NT2/D1 (cell line): ENCODE data around the gene PIGN.

ENCODE experiments used
- DNase-seq: peaks from one replicate; pipeline ENCODE4 v3.0.0-alpha.2; 2011; ENCODE audit warnings: low read depth, low spot score
- H3K27me3 ChIP-seq: 2 replicates; pipeline ENCODE4 v1.6.0; 2011; ENCODE audit warnings: mild to moderate bottlenecking; ENCODE audit not compliant: insufficient read length, insufficient read depth
- H3K36me3 ChIP-seq: 2 replicates; pipeline ENCODE4 v1.6.1; 2011; ENCODE audit warnings: mild to moderate bottlenecking, low read length, mixed read lengths; ENCODE audit not compliant: insufficient read depth, insufficient read length
- H3K4me1 ChIP-seq: 2 replicates; pipeline ENCODE4 v1.5.1; 2011; ENCODE audit not compliant: insufficient read depth, insufficient read length
- H3K4me3 ChIP-seq: 2 replicates; pipeline ENCODE4 v1.5.1; 2011; ENCODE audit warnings: low read depth; ENCODE audit not compliant: insufficient read length
- H3K9ac ChIP-seq: 2 replicates; pipeline ENCODE4 v1.6.0; 2011; ENCODE audit warnings: low read depth; ENCODE audit not compliant: insufficient read length
- H3K9me3 ChIP-seq: 2 replicates; pipeline ENCODE4 v1.5.1; 2011; ENCODE audit warnings: mild to moderate bottlenecking, low read length; ENCODE audit not compliant: insufficient read depth
- SUZ12 ChIP-seq: IDR thresholded peaks from 2 replicates; pipeline ENCODE4 v1.6.1; 2011; ENCODE audit not compliant: insufficient read length, insufficient read depth; ENCODE audit errors: extremely low read depth
- YY1 ChIP-seq: IDR thresholded peaks from 2 replicates; pipeline ENCODE4 v1.6.1; 2011; ENCODE audit not compliant: insufficient read length, insufficient read depth
- ZNF274 ChIP-seq: IDR thresholded peaks from 2 replicates; pipeline ENCODE4 v1.6.1; 2011; ENCODE audit warnings: mild to moderate bottlenecking, low read depth, low read length

PIGN gene

DNA sequence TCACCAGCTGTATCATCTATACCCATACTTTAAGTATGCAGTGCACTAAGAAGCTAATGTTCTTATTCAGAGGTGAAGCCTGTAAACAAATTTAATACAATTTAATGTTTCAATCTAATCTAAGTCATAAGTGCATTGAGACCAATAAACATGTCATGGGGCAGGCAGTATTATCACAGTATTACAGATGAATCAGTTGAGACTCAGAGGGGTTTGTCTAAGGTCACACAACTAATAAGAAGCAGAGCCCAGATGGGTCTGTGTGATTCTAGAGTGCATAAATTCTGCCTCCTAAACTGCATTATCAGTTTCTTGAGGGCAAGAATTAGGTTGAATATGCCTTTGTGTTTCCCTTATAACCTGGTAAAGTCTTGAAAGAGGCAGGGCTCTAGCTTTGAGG, 153.1 kb downstream of the PIGN start:
- no peaks in the 10 kb centered on the region for H3K27me3 ChIP-seq
- no peak for DNase-seq
- H3K4me3 ChIP-seq, result no peak overlapping the region
- no peaks in the 10 kb centered on the region for H3K36me3 ChIP-seq
- no peaks in the 10 kb centered on the region for H3K9me3 ChIP-seq
- TF ChIP-seq YY1, result no peak
- no peak for TF ChIP-seq ZNF274
- TF ChIP-seq SUZ12, result no peak
- H3K9ac ChIP-seq, result no peak overlapping the region
- H3K4me1 ChIP-seq, result no peaks in the 10 kb centered on the region

DNA sequence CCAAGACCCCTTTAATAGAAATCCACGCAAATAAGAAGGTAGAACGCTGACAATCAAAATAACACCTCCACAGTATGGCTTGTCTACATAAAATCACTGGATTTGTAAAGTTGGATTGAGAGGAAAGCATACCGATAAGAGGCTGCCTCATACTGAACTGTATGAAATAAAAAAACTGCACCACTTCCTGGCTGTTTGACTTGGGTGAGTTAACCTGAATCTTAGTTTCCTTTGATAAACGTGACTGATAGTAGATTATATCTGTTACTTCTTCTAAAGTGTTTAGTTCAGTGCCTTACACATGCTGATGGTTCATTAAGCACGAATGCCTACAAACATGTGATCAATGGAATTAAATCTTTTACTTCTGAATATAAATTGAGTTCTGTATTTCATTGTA, 153.6 kb downstream of the PIGN start:
- Histone ChIP-seq H3K36me3 (no peaks in the 10 kb centered on the region), H3K4me3 (no peak overlapping the region), H3K4me1 (no peaks in the 10 kb centered on the region), H3K27me3 (no peaks in the 10 kb centered on the region), H3K9ac (no peak overlapping the region), H3K9me3 (no peaks in the 10 kb centered on the region)
- TF ChIP-seq ZNF274 (no peak), SUZ12 (no peak), YY1 (no peak)
- DNase-seq, result no peak

DNA sequence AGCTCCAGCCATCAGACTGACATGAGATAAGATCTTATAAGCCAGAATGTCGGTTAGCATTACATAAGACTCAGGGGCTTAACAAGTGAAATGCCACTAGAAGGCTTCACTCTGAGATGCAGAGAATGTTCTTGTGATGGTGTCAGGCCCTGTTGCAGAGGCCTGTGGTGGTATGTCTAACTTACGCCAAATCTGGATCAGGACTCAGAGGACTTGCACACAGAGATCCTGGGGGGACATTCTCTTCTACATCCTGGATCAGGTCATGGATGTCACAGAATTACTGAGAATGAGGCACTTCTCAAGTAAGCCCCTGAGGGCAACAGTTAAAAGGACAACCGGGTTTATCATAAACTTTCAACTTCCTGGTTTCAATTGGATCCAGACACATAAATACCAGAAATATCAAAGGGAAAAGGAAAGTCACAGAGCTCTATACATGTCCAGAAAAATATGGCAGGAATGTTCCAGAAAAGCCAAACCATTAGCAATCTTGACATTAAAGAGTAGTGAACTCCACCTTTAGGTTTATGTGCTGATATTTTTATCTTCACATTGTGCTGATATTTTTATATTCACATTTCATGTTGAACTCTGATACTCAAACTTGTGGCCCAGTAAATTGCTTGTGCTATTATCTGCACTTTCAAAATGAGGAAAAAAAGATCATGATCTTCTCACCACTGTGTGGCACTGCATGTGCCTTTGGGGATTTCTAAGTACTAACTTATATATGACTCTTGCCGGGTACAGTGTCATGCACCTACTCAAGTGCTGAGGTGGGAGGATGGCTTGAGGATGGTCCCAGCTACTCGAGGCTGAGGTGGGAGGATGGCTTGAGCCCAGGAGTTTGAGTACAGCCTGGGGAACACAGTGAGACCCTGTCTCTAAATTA, 156.5 kb downstream of the PIGN start:
- Histone ChIP-seq H3K36me3 (no peaks in the 10 kb centered on the region), H3K9me3 (no peaks in the 10 kb centered on the region), H3K27me3 (no peaks in the 10 kb centered on the region), H3K4me3 (no peak overlapping the region), H3K4me1 (no peaks in the 10 kb centered on the region), H3K9ac (no peak overlapping the region)
- TF ChIP-seq ZNF274, result no peak
- TF ChIP-seq SUZ12, result no peak
- DNase-seq, result no peak

DNA sequence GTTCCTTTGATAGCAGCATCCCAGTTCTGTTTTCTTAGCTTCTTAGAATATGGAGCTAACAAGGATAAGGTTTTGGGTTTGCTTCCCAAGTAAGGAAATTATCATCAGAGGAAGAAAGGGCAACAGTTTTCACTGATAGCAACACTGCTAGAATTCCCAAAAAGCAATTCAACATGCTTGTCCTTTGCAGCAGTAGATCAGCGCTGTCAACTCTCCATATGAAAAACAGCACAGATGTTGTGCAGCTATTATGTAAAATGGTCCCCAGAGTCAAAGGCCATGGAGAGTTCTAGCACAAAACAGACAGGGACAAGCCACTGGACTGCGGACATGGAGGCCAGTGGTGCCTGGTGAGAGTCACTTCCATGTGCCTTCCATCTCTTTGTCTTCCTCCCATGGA, 158.1 kb downstream of the PIGN start:
- no peaks in the 10 kb centered on the region for H3K36me3 ChIP-seq
- TF ChIP-seq ZNF274 (no peak), SUZ12 (no peak), YY1 (no peak)
- no peaks in the 10 kb centered on the region for H3K4me1 ChIP-seq
- H3K9me3 ChIP-seq, result no peaks in the 10 kb centered on the region
- no peak for DNase-seq
- H3K9ac ChIP-seq, result no peak overlapping the region
- H3K27me3 ChIP-seq, result no peaks in the 10 kb centered on the region
- no peak overlapping the region for H3K4me3 ChIP-seq

DNA sequence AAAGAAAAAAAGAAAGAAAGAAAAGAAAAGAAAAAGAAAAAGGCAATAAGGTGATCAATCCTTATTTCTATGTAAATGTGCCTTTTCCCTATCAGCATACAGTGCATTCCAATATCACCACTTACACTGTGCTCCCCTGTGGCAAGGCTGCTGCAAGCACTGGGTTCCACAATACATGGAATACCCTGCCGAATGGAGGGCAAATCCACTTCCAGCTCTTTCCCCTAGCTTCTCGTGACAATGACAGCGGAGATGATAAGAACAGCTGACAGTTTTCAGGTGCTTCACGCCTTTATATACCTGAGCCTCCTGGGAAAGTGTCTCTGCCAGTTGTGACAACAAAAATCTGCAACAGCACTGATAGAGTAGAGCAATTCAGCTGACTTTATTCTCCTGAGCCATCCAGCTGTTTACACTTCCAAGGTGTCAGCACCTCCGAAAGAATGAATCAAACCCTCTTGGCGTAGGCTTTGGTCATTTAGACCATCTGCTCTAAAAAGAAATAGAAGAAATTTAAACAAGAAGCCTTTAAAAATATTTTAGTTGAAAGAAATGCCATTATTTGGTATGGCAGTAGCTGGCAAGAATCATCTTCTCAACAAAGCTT, 158.8 kb downstream of the PIGN start:
- no peak for TF ChIP-seq SUZ12
- TF ChIP-seq YY1, result no peak
- TF ChIP-seq ZNF274, result no peak
- Histone ChIP-seq H3K4me1 (no peaks in the 10 kb centered on the region), H3K4me3 (no peak overlapping the region), H3K36me3 (no peaks in the 10 kb centered on the region), H3K9ac (no peak overlapping the region), H3K9me3 (no peaks in the 10 kb centered on the region), H3K27me3 (no peaks in the 10 kb centered on the region)
- no peak for DNase-seq

DNA sequence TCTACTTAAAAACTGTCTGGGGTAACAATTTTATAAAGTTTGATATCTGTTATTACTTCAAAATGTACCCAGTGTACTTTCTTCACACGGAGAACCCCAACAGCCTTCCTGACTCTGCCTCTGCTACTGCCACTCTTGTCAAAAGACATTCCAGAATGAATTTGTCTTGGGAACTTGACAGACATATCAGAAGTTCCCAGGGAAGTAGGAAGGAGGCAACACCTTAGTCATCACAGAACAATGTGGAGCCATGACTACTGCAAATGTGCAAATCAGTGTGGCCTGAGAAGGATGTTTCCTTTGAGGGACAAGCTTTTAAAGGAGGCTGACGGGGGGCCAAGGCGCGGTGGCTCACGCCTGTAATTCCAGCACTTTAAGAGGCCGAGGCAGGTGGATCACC, 160.3 kb downstream of the PIGN start:
- Histone ChIP-seq H3K27me3 (no peaks in the 10 kb centered on the region), H3K4me1 (no peaks in the 10 kb centered on the region), H3K36me3 (no peaks in the 10 kb centered on the region), H3K9me3 (no peaks in the 10 kb centered on the region), H3K9ac (no peak overlapping the region), H3K4me3 (no peak overlapping the region)
- TF ChIP-seq ZNF274, result no peak
- no peak for TF ChIP-seq YY1
- TF ChIP-seq SUZ12, result no peak
- DNase-seq, result peak; percentile 43

DNA sequence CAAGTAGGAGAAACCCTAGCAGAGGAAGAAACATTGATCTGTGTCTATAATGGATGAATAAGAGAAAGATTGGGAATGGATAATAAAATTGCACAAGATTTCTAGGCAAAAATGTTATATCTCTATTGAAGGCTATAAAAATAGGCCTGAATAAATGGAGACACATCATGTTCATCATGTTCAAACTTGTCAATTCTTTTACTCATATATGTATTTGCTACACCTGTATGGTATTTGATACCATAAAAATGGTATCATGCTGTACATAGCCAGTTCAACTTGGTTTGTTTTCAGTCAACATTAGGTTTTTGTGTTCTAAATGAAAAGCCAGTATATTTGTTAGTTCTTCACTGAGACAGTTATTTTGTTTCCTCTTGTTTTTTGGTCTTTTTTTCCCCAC, 161.9 kb downstream of the PIGN start:
- no peak for DNase-seq
- no peak overlapping the region for H3K9ac ChIP-seq
- TF ChIP-seq ZNF274 (no peak), YY1 (no peak), SUZ12 (no peak)
- no peaks in the 10 kb centered on the region for H3K36me3 ChIP-seq
- H3K4me3 ChIP-seq, result no peak overlapping the region
- H3K27me3 ChIP-seq, result no peaks in the 10 kb centered on the region
- no peaks in the 10 kb centered on the region for H3K9me3 ChIP-seq
- no peaks in the 10 kb centered on the region for H3K4me1 ChIP-seq
